OCI-LY3 (cell line): ENCODE data around the gene RAB8B.

Experiments
- EZH2phosphoT487 ChIP-seq: fragments of 200-600 bp; shearing (Covaris generic); IDR thresholded peaks from 2 replicates; pipeline ENCODE4 v1.6.1; 2018; ENCODE audit warnings: antibody characterized with exemption, mixed run types, low read depth
- TF ChIP-seq, protein P1 (sequence below): fragments of 200-600, 300-600 bp; sonication (generic); IDR thresholded peaks from 2 replicates; pipeline ENCODE4 v1.5.1; 2014; ENCODE audit warnings: antibody characterized with exemption, low read length, low read depth

DNA sequence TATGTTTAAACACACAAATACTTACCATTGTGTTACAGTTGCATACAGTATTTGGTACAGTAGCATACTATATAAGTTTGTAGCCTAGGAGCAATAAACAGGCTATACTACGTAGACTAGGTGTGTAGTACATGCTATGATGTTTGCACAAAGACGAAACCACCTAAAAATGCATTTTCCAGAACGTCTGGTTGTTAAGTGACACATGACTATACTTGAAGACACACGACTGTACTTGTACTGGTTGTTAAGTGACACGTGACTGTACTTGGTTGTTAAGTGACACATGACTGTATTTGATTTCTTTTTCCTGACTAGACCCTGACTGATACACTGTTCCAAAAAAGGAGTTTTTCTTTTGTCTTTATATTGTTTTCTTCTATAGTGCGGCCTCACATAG, 34.1 kb downstream of the RAB8B start:
- TF ChIP-seq, protein P1, sequence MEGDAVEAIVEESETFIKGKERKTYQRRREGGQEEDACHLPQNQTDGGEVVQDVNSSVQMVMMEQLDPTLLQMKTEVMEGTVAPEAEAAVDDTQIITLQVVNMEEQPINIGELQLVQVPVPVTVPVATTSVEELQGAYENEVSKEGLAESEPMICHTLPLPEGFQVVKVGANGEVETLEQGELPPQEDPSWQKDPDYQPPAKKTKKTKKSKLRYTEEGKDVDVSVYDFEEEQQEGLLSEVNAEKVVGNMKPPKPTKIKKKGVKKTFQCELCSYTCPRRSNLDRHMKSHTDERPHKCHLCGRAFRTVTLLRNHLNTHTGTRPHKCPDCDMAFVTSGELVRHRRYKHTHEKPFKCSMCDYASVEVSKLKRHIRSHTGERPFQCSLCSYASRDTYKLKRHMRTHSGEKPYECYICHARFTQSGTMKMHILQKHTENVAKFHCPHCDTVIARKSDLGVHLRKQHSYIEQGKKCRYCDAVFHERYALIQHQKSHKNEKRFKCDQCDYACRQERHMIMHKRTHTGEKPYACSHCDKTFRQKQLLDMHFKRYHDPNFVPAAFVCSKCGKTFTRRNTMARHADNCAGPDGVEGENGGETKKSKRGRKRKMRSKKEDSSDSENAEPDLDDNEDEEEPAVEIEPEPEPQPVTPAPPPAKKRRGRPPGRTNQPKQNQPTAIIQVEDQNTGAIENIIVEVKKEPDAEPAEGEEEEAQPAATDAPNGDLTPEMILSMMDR, result no peak
- TF ChIP-seq EZH2phosphoT487, result no peak
